ENCODE data around the gene NXN.
"Not testable (repeated sequence)": the region's sequence is repeated elsewhere in the genome, so short reads cannot be mapped to it uniquely, and the experiment has no call there.

Gene NXN

DNA sequence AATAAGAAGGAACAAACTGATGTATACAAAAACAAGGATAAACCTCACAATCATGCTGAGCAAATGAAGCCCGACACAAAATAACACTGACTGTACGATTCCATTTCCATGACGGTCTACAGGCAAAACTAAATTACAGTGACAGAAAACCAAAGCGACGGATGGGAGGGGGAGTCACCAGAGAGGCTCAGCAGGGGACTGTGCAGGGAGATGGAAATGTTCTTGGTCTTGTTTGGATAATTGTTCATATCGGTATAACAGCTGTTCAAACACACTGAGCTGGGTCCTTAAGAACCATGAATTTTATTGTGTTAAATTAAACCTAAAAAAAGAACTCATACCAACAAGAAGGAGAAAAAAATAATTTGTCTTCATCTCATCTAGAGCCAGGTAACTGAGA, 97.8 kb downstream of the NXN start:
- no peak for DNase-seq

DNA sequence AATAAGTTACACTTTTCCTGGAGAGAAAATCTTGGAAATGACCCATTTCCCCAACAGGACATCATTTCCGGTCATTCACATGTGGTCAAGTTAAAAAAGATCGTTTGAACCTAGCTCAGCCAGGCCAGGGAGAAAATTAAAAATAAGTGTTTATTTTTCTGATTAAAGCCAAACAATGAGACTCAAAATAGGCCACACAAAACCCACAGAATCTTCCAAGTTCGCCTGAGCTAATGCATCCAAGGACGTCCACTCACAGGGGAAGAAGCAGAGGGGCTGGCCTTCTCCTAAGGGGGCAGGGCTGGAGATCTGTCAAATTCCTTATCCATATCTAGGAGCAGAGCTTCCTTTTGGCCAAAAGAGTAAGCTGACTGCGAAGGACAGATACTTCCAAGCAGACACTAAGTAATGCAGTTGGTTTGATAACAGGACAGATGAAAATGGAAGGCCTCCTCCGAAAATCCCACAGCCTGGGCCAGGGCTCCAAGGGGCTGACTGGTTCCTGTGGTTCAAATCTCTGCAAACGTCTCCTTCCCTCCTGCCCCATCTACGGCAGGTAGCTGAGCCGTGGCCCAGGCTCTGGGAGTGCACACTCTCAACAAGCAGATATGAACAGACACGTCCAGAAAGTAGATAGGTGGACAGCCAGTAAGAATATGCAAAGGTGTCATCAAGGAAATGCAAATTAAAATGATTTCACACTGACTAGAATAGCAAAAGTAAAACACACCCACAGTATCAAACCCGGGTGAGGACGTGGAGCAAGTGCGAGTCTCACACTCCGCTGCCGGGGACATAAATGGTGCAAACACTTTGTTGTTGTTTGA, 98.9 kb downstream of the NXN start:
- DNase-seq = no peak

DNA sequence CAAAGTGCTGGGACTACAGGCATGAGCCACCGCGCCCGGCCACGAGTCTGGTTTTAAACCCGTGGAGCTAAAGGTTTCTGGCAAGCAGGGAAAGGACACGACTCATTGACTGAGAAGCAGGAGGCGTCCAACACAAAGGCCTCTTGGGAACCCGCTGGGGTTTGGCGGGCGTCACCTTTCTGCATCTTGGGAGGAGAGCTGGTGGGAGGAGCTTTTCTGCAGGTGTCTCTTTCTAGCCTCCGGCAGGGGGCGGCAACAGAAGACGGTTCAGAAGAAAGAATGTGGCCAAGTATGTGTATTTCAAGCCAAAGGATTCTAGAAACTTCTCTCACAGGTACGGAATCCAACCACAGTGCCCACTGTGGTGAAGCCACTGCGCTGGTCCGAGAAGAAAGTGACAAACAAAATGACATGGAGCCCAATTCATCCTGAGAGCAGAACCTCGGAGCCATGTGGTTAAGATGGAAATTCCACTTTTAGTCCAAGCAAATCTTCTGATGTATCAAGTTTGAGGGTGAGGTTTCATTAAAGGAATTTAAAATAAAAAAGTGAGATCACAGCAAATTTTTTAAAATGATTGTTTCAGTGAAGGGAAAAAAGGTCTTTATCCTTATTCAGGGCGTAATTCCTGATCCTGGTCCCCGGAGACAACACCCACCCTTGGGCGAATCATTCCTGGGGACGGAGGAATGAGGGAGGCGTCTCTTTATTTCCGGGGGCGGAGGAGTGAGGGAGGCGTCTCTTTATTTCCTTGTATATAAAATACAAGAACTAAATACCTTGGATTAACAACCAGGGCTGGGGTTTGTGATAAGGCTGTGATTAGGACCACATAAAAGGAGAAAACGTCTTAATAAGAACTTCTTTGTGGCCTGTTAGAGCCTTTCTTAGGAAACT, 99.8 kb downstream of the NXN start:
- no peak for DNase-seq

DNA sequence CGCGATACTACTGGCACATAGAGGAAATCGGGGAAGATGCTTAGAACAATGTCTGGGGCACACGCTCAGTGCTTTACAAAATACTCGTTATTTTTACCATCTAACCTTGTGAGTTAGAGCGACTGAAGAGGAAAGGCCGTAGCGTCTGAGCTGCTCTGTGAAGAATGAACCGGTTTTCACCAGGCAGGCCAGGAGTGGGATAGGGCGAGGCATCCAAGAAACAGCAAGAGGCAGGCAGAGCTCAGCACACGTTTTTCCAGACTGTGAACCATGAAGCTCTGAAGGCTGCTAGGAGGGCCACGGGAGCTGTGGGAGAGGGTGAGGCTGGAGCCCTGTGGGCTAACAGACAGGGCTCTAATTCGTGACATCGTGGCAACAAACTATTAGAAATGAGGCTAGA, 101.9 kb downstream of the NXN start:
- no peak for DNase-seq

DNA sequence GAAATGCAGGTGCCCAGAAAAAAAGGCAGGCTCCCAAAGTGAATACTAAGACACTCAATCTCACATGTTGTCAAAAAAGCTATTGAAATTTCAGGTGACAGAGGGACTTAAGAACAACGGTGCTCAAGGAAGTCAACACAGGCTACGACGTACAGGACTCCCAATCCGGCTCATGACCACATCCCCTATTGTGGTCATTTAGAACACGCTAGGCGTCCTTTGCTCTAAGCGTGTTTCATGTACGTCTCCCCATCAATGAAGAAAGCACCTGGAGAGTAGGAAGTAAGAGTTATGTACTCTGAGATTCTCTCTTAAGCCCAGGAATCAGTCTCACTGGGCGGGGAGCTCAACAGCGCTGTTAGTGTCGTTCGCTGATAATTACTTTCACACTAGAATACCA, 103.3 kb downstream of the NXN start:
- no peak for DNase-seq

DNA sequence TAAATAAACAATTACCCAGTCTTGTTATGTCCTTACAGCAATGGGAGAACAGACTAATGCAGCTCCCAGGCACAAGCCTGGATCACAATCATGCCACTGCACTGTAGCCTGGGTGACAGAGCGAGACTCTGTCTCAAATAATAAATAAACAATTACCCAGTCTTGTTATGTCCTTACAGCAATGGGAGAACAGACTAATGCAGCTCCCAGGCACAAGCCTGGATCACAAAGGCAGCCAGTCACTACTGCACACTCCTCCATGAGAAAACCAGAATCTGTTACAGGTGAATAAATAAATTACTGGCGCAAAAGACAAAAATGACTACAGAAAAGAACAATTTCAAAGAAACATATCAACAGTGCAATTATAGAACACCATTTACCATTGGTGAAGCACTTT, 105.0 kb downstream of the NXN start:
- not testable (repeated sequence) for DNase-seq

DNA sequence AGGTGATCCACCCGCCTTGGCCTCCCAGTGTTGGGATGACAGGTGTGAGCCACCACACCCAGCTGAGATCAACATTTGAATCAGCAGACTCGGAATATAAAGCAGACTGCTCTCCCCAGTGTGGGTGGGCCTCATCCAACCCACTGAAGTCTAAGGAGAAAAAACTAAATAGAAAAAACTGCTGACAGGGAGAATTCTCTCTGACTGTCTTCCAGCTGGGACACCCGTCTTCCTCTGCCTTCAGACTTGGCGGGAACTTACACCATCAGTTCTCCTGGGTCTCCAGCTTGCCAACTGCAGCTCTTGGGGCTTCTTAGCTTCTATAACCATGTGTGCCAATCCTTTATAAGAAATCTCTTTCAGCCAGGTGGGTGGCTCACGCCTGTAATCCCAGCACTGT, 106.7 kb downstream of the NXN start:
- DNase-seq = no peak

DNA sequence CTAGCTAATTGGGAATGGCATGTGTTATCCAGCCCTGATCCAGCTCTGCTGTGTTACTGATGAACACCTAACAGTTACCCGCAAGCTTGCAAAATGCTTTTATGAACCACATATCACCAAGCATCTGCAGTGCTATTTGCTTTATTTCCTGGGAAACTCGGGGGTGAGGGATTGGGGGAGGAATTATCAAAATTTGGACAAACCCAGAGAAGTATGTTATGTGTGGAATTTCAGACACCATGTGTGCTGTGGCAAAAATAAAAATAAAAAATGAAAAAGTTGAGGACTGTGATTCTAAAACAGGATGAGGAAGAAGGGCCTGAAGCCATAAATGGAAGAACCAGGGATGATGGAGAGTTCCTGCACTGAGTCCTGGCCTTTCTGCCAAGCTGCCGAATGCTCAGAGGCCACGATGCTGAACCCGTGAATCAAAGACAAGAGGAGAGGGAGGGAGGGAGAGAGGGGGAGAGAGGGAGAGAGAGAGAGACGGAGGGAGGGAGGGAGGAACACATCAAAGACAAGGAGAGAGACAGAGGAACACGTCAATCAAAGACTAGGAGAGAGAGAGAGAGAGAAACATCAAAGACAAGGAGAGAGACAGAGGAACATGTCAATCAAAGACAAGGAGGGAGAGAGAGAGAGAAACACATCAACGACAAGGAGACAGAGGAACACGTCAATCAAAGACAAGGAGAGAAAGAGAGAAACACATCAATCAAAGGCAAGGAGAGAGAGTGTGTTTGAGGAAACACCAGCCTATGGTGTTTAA, 107.6 kb downstream of the NXN start:
- DNase-seq = no peak

DNA sequence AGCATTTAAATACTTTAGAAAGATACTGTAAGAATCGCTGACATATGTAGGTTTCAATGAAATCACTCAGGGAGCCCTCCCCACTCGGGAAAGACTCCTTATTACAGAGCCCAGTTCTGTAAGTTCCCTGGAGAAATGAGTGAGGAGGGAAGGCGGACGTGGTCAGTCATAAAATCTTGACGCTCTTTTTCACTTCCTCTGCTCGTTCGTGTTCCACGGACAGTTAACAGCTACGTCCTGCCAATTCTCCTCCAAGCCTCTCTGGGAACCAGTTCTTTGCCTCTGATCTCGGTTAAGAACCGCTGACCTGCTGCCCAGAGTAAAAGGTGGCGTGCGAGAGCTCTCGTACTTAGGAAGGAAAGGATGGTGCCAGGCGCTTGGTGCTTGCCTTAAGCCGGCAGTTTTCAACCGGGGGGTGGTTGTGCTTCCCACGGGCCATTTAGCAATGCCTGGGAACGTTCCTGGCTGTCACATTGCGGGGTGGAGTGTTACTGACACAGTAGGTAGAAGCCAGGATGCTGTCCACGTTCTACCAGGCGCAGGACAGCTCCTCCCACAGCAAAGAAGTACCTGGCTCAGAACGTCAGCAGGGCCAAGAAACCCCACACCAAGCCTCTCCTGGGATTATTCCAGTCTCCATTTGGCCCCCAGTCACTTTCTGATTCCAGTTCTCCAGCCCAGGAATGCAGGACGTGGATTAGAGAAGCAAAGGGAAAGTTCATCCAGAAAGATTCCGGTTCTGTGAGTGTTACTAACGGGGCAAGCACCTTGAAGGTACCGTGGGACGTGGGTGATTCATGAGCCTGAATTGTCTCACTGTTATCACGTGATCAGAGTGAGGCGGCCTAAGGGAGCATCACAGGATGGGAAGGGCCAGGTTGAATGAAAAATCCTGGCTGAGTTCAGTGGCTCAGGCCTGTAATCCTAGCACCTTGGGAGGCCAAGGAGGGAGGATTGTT, 109.7 kb downstream of the NXN start:
- no peak for DNase-seq

DNA sequence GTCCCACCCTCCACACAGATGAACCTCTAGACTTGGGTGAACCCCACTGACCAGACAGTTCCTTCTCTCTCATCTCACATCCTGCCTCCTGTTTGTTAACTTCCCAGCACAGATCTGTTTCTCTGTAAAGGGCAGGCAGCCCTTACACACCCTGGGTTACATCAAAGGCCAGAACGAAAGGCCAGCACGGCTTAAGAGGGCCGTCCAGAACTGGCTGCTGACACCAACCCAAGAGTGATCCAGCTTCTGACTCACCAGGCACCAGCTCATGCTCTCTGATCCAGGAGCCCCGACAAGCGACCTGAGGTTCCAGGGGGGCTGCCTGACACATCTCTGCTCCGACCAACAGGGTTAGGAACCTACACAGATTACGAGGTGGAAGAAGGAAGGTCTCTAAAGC, 110.5 kb downstream of the NXN start:
- DNase-seq = no peak

DNA sequence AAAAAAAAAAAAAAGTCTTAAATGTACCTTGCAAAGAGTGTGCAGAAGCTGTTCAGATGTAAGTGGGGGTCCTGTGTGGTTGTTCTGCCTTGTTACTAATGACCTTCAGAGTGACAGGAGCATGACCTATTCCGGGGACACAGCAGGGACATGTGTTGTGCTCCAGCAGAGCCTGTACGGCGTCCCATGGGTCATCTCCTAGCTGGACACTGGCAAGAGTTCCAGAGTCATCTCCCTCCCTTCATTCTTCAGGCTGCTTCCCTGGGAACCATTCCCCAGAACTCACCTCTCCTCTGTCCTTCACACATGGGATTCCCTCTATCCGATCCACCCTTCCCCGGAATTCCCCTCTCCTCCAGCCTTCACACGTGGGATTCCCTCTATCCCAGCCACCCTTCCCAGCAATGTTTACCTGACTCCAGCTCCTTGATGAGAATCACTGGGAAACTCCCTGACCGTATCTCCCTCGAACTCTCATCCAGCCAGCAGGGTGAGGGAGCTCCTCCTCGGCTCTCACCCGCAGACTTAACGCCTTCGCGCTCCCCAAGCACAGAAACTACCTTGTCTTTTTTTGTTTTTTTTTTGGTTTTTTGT, 111.6 kb downstream of the NXN start:
- no peak for DNase-seq

DNA sequence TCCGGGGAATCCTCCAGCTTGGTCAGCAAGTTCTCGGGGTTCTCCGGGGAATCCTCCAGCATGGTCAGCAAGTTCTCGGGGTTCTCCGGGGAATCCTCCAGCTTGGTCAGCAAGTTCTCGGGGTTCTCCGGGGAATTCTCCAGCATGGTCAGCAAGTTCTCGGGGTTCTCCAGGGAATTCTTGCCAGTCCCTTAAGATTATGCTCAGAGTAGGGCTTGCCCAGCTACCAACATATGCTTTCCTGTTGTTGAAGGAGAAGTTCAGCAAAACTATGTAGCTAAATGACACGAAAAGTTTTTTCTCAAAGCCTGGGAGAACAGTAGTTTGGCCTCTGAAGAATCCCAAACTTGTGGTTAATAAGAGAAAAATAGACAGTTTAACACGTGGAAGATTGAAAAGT, 112.3 kb downstream of the NXN start:
- DNase-seq = not testable (repeated sequence)

DNA sequence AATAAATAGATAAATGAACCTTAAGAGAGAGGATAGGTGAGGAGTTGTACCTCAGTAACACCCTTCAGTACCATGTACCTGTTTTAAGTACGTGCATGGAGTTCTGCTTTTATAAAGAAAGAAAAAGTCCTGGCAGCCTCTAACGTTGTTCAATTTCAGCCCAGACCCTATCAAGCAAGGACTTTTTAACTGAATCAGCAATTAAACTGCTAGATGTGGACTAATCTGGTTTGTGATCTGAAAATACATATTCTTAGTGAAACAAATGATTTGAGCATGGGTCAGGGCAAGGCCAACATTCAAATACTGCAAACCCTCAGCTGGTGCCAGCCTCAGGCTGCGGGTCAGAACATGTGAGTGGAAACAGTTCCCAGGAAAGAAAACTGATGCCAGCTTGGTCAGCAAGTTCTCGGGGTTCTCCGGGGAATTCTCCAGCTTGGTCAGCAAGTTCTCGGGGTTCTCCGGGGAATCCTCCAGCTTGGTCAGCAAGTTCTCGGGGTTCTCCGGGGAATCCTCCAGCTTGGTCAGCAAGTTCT, 112.9 kb downstream of the NXN start:
- DNase-seq = no peak

DNA sequence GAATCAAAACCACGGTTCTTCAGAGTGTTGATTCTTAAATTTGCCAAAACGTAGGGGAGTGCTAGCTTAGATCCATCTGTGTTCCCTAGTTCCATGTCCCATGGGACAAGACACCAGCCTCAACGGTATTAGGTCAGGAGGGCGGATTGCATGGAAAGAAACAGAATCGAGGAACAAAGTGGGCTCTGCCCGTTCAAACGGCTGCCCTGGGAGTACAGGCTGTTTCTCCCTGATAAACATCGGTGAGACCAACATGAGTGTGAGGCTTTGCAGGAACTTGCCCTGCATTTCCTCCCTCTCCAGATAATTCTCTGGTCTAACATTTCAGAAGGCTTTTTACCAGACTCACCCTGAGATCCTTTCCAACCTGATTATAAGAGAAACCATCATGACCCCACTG, 115.3 kb downstream of the NXN start:
- DNase-seq = no peak

DNA sequence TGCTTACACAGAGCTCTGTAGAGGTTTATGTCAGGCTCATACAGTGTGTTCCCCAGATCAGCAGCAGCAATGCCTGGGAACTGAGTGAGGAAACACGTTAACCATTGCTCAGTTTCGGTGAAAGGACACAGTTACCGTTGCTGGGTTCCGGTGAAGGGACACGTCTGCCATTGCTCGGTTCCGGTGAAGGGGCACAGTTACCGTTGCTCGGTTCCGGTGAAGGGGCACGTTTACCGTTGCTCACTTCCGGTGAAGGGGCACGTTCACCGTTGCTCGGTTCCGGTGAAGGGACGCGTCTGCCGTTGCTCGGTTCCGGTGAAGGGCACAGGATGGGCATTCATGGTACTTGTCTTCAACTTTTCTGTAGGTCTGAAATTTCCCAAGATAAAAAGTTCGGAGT, 115.7 kb downstream of the NXN start:
- no peak for DNase-seq

DNA sequence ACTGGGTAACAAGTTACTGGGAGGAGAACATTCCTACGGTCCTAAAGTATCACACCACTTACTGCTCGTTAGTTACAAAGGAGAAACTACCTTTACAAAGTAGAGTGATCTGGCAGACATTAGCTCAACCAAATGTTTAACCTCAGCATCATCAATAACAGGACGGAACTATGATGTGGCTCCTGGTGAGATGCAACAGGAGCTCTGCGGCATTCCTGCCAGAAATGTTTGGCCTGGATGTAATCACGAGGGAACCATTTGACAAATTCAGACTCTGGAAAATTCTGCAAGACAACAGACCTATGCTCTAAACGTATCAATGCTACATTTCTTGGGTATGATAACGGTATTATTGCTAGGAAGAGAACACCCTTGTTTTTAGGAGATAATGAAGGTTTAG, 117.0 kb downstream of the NXN start:
- DNase-seq = no peak

DNA sequence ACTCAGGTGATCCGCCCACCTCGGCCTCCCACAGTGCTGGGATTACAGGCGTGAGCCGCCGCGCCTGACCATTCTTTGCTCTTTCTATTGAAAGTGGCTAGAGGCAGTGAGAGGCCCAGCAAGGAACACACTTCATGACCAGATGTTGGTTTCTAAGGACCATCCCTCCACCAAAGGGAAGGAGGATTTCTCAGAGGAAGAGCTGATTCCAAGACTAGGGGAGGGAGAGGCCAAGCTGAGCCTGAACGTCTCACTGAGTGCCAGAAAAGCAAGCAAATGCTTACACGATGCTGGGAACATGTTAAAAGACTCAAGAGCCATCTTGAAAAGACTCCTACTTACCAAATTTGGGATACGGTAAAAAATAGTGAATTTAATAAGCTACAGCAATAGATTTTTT, 118.2 kb downstream of the NXN start:
- no peak for DNase-seq

DNA sequence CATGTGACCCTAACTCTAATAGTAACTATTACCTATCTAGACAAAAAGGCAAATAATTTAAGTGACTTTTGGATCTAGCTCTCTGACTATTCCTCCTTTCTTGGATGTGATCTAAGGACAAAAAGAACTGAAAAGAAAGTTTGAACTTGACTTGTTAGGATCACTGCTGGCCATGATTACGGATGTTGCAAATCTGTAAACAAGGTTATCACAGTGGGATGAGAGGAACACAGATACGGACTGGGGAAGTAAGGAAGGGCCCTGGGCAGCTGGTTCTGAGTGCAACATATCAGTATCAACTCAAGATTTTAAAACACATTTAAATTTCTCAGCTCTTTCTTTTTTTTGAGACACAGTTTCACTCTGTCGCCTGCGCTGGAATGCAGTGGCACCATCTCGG, 118.8 kb downstream of the NXN start:
- no peak for DNase-seq

DNA sequence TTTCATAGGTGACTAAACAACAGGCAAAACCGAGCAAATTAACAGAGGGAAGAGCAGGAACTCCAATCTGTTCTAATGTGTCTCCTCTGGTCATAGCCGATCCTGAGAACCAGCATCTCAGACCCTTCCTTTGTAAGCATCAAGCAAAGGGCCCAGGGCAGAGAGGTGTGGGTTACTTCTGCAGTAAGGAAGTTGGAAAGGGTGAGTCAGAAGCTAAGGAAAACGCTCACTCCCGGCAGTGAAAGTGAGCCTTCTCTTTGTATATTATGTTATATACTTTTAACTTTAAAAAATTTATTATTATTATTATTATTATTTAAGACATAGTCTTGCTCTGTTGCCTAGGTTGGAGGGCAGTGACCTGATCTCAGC, 119.8 kb downstream of the NXN start:
- no peak for DNase-seq

DNA sequence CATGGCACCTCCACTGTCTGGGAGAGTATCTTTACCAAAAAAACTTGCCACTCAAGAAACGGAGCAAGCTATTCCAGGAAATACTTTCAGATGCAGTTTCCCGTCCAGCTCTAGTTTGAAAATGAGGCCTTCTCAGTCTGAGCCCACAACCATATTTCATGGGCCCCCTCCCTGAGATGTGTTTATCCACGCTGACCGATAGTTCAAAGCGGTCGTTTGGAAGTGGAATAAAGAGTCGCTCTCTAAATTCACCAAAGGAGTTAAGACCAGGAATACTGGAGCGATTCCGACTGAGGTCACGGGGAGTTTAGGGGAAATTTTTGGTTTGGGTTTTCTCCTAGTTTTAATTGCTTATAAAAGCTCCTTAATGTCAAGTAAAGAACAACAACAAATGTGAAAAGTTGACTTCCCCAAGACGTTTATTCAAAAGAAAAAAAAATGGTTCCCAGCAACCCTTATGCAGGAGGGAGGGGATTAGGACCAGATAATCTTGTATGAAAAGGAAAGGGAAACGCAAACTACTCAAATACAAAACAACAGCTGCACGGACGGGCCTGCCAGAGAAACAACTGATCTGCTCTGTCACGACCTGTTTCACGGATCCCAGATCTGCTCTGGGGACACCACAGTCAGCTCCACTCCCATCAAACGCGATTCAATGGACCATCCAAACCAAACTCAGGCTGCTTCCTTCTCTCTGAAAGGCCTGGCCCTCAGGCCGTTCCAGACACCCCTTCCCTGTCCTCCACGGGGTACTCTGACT, 120.3 kb downstream of the NXN start:
- no peak for DNase-seq

DNA sequence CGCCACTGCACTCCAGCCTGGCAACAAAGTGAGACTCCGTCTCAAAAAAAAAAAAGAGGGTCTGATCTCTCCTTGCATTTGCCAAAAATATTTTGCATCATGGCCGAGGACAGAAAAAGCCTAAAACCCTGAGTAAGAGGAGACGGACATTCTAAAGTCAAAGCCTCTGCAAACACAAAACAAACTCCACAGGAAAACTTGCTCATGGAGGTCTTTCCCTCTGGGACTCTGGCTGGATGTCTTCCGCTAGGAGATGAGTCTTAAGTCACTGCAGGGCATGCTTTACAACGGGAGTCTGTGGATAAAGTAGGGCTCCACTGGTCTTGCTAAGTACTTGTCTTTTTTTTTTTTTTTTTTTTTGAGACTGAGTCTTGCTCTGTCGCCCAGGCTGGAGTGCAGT, 123.4 kb downstream of the NXN start:
- no peak for DNase-seq

Data from NCI-H510A treated with DMSO at 0.1 percent for 48 hours (cell line).